HG02623 (cell line): ENCODE measurements around the gene SCGN.

Experiments used
- ATAC-seq: cut with Tn5 transposase; IDR thresholded peaks from one replicate; pipeline ENCODE4 v1.9.1; 2021; ENCODE audit warnings: moderate library complexity; ENCODE audit not compliant: unreplicated experiment

SCGN gene

DNA sequence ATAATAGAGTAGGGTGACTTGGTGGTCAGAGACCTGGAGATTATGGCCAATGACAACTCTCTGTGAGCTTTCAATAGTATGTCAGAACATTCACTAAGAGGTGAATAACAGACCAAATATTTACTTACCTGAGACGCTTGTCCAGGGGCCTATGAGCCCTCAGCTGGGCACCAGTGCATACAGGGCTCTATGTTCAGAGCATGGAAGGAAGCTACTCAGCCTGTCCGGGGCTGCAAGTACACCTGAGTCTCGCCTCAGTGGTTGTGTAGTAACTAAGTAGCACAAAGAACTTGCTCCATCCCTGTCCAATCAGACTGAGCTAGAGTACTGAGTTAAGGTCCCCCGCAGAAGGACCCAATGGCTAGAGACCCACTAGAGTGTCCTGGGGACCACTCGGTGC is 11.6 kb upstream of the SCGN start:
- ATAC-seq, result no peak

DNA sequence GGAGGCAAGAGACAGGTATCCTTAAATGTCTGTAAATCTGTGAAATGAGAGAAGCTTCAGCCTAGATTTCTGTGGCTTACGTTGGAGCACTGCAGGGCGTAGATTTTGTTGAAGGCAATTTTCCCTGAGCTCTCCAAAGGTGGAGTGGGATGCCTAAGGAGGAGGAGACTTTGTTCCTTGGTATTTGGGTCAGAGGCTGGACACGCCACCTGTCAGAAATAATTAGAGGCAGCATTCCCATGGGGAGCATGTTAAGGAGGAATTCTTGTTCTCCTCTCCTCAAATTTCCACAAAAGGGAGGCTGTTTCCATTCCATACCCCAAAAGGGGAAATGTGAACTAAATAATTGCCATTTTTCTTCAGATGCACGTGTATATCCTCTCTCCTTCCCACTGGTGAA is 11.1 kb upstream of the SCGN start:
- ATAC-seq, result no peak

DNA sequence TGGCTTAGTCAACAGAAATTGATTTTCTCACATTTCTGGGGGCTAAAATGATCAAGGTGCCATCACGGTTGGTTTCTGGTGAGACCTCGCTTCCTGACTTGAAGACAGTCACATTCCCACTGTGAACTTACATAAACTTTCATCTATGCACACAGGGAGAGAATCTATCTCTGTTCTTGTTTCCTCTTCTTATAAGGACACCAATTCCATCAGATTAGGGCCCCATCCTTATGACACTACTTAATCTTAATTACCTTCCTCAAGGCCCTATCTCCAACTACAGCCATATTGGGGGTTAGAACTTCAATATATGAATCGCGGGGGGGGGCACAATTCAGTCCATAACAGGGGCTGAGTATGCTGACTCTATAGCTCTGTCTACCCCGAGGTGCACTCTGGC is 10.6 kb upstream of the SCGN start:
- ATAC-seq, result no peak

DNA sequence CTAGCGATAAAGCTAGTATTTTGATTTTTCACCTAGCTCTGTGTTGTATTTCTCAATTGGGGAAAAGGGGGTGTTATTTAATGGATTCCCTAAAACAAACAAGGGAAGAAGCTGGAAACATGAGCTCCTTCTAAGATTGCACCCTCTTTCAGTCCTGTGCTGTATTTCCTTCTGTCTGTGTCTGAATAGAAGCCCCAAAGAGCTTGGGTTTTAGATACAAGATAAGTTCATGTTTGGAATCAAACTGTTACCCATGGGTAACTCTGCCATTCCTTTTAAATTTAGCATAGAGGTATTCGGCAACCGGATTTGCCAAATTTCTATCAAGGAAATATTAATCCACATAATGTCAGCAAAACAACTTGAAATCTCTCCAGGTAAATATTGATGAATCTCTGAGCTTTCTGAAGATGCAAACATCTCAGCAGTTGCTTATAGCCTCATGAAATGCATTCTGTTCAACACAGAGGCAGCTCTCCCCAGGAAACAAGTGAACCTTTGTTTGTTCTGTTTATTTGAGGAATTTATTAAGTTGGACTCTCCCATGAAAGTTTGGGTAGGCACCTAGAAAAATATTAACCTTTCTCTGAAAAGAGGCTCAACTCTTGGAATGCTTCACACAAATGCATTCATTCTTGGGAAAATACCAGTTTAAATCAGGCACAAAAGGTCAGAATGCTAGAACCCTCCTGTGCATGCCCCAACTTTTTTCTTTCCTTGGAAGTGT is 9.9 kb upstream of the SCGN start:
- no peak for ATAC-seq

DNA sequence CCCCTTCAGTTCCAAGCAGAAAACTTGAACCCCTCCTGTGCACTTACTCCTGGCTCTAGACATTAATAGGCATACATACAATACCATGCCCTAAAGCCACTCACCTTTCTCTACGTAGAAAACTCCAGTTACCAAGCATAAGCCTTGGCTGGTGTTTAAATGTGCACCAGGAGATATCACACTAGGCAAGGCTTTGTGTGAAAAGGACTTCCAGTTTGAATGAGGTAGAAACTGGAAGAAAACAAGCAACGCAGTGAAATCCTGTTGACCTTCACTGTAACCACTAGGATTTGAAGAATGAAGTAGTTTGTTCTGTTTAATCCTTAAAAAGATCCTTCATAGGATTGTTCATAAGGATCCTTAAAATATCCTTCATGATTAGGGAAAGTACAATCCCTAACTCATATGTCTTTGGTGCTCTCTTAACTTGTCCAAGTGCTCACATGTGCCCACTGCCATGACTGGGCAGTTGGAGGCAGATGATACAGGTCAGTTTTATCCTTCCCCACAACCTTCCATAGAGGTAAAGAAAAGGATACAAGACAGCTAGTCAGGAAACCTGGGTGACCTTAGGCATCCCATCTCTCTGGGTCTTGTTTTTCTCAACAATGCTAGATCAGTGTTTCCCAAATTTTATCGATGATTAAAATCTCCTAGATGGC is 9.2 kb upstream of the SCGN start:
- ATAC-seq, result no peak

DNA sequence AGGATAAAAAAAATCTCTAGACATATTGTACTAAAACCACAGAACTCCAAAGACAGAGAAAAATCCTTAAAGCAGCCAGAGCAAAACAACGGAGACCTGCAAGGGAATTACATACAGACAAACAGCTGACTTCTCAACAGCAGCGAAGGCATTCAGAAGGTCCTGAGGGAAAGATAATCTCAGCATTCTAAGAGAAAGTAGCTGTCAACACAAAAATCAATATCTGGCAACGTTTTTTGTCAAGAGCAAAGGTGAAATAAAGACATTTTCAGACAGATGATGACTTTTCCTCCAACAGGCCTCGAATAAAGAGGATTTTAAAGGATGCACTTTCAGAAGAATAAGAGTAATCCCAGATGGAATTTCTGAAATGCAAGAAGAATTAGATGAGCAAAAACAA is 6.1 kb upstream of the SCGN start:
- ATAC-seq, result no peak

DNA sequence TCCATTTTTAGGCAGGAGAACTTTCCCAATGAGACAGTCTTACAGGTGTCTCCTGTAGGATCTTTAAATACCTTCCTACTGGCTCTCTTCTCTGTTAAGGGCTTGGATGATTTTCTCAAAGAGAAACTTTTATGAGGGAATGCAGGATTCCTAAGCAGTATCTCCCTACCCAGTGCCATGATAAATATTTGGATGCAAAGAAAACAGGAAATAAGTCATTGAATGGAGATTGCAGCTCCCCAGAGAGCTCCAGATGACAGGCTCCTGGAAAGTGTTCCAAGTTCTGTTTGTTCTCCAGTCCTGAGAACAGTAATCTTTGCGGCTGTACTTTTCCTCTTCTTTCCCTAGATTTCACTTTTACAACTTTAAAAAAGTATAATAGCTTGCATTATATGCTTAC is 2.4 kb upstream of the SCGN start:
- ATAC-seq, result no peak

DNA sequence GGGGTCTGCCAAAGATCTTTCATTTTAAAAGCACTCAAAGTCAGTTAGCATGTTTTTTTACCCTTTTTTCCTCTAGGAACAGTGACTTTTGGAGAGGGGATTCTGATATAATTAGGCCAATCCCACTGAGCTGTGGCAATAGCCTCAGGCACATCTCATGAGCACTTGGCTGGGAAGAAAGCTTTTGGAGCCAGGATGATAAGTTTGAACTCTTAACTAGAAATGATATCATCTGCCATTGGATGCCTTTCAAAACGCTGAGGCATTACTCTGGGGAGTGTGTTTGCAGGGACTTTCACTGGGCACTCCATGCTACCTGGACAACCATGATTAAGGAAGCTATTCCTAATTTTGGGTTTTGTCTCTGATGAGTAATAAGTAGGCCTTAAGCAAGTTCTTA is 3.7 kb downstream of the SCGN start:
- no peak for ATAC-seq

DNA sequence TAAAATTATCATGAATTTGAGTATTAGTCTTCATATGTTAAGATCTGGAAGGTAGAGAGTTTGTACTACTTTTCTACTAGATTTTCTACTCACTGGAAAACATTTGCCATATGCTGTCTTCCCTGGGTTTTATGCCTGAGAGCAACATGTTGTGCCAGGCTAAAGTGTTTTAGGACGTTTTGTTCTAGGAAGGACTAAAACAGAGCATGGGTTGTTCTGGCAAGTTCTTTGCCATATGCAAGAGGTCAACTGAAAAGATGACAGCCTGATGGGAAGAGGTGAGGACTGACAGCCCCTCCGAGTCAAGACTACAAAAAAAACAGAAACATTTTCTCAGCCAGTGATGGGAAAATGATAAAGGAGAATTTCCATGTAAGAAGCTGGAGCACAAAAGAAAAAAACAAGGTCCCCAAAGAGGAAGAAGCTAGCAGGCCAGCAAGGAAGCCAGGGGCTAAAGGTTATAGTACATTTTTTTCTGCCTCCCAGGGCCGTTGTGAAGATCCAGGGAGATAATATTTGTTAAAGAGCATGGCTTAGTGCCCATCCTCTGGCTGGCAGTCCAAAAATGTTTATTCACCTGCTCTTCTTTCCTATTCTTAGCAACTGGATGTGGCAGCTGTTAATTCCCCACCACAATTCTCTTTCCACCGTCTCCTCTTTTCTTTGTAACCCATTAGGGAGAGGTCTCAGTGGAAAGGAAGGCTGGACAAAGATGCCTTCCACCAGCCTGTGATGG is 7.8 kb downstream of the SCGN start:
- no peak for ATAC-seq

DNA sequence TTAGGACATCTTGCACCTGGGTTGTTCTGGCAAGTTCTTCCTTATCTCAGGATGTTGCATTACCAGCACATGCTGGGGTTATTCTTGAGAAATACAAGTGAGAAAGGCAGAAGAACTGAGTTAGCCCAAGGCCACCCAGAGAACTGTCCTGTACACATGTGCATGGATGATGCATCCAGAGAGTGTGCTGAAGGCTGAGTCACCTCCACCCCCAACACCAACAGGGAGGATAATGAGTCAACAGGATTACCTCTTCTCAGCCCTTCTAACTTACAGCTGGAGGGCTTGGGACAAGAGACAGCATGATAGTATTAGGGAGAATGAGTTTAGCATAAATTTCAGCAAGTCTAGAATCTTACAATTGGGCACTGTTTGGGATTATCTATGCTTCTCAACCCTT is 8.5 kb downstream of the SCGN start:
- no peak for ATAC-seq

DNA sequence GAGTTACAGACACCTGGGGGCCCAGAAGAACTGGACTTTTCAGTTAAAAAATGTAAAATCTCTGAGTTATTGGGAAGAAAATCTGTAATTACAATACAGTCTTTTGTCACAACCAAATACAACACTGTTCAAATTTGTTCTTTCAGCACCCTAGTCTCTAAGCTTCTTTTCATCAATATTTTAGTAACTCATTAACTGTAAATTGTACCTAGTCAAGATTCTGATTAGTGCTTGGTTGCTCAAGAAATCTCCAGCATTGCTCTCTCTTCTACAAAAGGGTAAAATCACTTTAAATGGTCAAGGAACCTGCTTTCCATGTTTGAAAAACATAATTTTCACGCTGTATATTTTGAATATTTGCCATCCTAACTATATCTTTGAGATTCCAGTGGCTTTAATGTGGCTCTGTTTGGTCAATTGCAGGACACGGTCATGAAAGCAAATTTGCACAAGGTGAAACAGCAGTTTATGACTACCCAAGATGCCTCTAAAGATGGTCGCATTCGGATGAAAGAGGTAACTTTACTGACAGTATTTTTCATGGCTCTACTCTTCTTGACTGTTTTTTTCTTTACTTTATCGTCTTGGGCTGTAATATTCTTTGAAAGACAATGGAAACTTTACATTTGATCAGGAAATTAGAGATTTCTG is 9.2 kb downstream of the SCGN start:
- ATAC-seq, result no peak

DNA sequence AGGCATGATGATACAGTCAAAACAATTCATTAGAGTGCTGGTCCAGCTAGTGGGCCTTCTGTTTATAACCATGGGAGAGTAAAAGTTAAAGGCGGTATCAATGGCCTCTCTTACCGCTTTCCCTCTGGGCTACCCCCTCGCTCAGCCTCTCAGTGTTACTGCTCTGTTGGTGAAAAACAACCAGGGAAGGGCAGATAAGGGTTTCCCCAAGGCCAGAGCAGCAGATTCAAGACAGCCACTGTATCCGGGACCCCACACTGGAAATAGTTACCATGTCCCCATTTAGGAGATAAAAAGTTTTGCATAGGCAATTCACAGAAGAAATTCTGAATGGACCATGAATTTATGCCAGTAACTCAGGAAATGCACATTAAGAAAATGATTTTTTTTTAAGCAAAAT is 13.4 kb downstream of the SCGN start:
- no peak for ATAC-seq

DNA sequence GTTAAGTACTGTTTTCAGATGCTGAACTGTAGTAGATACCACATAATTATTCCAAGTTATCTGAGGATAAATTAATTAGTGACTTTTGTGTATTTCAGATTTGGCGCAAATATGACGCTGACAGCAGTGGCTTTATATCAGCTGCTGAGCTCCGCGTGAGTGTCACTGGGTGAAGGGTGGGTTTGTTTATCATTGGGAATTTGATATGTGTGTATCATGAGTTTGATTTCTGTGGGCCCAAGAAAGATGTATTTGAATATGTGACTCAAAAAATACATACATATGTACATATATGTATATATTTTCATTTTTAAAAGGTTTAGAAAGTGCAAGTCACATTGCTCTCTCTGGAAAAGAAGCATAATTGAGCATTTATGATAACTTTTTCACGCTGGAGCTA is 17.4 kb downstream of the SCGN start:
- ATAC-seq, result no peak

DNA sequence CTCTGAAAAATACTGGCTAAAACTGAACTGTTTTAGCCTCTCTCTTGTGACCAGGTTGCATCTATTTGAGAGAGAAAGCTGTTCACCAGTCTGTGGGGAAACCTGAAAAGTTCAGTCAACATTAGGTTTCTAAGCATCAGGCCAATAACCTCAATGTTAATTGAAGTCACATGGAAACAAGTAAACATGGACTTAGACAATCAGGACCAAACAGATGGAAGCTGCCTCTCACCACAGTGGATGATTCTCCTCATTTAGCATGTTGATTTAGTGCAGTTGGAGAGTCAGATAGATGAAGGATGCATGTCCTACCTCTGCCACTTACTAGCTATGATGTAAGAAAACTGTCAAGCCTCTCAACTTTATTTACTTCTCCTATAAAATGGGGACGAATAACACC is 18.2 kb downstream of the SCGN start:
- ATAC-seq, result no peak

DNA sequence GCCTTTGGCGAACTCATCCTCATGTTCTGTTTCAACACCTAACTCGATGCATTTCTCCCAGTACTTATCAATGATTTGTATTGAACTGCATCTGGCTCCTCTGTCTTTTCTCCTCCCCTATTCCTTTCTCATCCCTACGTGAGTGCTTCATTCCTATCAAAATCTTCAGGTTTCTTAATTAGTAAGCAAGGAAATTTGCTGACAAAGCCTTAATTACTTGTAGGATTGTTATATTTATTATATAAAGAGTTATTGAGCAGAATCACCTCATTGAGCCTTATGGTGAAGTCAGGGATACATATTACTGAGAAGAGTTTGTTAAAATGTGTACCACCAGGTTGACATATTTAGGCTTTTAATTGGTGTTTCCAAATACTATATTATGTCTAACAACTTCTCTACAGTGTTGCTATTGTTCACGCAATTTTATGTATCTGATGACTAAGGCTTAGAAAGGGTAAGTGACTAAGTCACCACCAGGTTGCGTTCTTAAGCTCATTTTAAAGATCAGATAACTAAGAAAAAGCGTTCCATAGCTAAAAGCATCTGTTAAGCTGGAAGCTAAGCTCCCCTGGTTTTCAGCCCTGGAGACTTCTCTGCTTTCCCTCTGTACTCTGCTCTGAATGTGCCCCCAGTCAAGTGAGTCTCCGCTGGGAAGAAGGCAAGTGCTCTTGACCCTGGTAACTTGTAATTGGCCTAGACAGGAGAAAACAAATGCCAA is 18.9 kb downstream of the SCGN start:
- no peak for ATAC-seq

DNA sequence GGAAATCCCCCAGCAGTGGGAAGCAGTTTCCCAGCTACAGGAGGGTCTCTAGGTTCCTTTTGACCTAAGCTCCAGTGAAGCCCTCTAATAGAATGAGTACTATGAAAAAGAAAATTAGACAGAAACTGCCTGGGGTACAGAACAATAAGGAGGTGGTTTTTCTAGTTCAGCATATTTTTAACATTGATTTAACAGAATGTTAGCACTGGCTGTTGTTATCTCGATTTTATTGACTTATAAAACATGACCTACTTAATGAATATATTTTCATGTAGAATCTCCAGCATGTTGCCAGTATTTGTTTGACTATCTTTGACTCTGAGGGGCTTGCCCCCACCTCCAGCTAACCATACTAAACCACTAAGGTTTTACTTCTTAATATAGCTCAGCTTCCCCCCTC is 19.6 kb downstream of the SCGN start:
- no peak for ATAC-seq

DNA sequence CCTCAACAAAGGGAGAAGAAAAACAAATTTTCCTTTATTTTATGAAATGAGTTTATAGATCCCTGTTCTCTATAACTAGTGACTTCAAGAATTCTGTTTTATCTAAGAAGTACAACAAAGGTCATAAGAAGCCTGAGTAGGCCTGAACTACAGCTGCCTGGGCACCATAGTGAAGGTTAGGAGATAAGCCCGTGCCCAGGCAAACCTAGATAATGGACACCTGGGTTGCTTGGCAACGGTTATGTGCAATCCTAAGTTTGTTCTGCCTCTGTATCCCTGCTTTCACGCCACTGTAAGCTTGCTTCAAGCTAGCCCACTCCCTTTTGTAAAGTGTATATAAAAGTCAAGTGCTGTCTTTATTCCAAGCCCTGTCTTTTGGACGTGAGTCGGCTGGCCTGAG is 23.2 kb downstream of the SCGN start:
- ATAC-seq, result no peak

DNA sequence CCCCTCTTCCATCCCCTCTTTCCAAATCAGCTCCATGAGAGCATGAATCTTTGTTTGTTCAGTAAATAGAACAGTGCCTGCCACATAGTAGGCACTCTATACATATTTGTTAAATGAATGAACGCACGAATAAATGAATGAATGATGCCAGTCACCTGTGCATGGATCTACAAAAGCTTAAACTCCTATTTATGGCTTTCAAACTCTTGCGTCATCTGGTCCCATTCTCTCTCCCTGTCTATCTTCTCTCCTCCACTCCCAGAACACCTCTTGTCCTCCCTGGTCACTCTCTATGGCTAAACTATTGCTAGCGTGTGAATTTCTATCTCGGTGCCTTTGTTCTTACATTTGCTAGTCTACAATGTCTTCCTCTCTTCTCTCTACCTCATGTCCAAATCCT is 24.8 kb downstream of the SCGN start:
- no peak for ATAC-seq

DNA sequence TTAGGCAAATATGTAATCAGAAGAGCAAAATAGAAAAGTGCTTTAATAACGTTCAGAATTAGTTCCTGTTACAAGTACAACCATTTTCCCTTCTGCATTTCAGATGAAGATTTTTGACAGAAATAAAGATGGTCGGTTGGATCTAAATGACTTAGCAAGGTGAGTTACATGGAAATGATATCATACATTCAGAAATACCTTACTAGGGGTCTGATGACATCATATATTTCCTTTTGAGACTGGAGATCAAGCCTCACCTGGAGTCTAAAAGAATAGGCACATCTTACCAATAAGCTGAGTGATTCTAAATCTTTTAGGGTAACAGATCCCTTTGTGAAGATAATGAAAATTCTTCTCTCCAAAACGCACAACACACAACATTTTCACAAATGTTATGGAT is 29.8 kb downstream of the SCGN start:
- no peak for ATAC-seq

DNA sequence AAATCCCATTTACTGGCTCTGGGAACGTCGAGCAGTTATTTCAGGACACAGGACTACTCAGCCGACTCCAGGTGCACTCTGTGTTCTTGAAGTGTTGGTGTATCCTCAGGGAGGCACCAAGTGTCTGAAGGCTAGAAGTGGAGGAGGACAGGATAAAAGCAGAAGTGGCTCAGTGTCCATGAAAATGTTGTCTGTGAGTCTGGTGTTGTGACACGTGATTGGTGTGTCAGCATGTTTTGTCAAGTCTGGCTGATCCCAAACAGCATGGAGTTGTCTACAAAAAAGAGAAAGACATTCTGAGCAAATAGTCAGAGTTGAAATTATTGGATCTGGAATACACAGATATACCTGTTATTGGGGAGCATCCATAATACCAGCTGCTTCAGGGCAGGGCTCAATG is 30.3 kb downstream of the SCGN start:
- no peak for ATAC-seq

DNA sequence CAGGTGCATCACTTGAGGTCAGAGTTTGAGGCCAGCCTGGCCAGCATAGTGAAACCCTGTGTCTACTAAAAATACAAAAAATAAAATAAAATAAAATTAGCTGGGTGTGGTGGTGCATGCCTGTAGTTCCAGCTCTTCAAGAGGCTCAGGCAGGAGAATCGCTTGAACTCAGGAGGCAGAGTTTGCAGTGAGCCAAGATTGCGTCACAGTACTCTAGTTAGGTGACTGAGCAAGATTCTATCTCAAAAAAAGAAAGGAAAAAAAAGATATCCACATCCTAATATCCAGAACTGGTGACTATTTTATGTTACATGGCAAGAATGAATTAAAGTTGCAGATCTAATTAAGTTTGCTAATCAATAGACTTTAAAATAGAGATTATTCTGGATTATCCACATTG is 32.5 kb downstream of the SCGN start:
- ATAC-seq, result no peak
